Transverse colon (tissue), 4 donors: Measurements from ENCODE around the gene CKLF. TPM values are rescaled to one million over a fixed set of nuclear protein-coding genes. Genes with fewer than 3 reads are reported as not detected.

Source experiments
- DNase-seq: peaks from one replicate; pipeline ENCODE4 v3.0.0-alpha.2; 2019
- H3K27ac ChIP-seq, 4 donors: fragments of 200-600 bp; sonication (generic); 2 replicates each; pipeline ENCODE4 v1.5.1; 2016 to 2018; ENCODE audit warnings: inconsistent platforms in 4 of 4
- H3K27me3 ChIP-seq: fragments of 200-600 bp; sonication (generic); 2 replicates; pipeline ENCODE4 v1.5.1; 2017; ENCODE audit warnings: inconsistent platforms
- H3K36me3 ChIP-seq, 4 donors: fragments of 200-600 bp; sonication (generic); 2 replicates each; pipeline ENCODE4 v1.5.1; 2017 to 2019; ENCODE audit warnings: inconsistent platforms in 4 of 4
- H3K4me1 ChIP-seq, 4 donors: fragments of 200-600 bp; sonication (generic); 2 replicates each; pipeline ENCODE4 v1.5.1; 2017 to 2020; ENCODE audit warnings: inconsistent platforms in 4 of 4
- H3K4me3 ChIP-seq, 4 donors: fragments of 200-600 bp; sonication (generic); 1 replicate in 1 of 4; 2 replicates in 3 of 4; pipeline versions ENCODE4 v1.5.1 to v1.6.1; 2017 to 2019; ENCODE audit warnings: inconsistent platforms in 4 of 4
- H3K9me3 ChIP-seq, 2 donors: fragments of 200-600 bp; sonication (generic); 2 replicates each; pipeline ENCODE4 v1.5.1; 2017 to 2019; ENCODE audit warnings: inconsistent platforms in 2 of 2
- EP300 ChIP-seq: sonication (generic); formaldehyde crosslinking; IDR thresholded peaks from one replicate; pipeline ENCODE4 v1.6.1; 2017; ENCODE audit warnings: antibody characterized with exemption, low read depth
- POLR2A ChIP-seq: fragments of 450-650 bp; IDR thresholded peaks from one replicate; pipeline ENCODE4 v1.6.1; 2016; ENCODE audit warnings: antibody characterized with exemption, mild to moderate bottlenecking, moderate library complexity
- POLR2AphosphoS5 ChIP-seq, 3 donors: sonication (generic); formaldehyde crosslinking; IDR thresholded peaks; one replicate each; pipeline ENCODE4 v1.6.1; 2016; ENCODE audit warnings: antibody characterized with exemption in 3 of 3
- WGBS, 2 donors: methylation state at CpG; one replicate each; pipeline ENCODE4 v1.1.5; 2018; ENCODE audit warnings: low coverage in 1 of 2; 5-methylcytosine and 5-hydroxymethylcytosine counted together
- in situ Hi-C, 4 donors: fragments of 200-750 bp; cut with MboI; loops; one replicate each; pipeline versions ENCODE4 v1.15.0 to v1.15.1; 2017; ENCODE audit warnings: low sequenced_read_pairs in 3 of 4, low pct_ligation_motif_present in 1 of 4, low pct_unique_long_range_greater_than_20kb in 1 of 4
- intact Hi-C: fragments of 100-400 bp; cut with DNase I; formaldehyde crosslinking; loops from one replicate; pipeline ENCODE4 v1.15.1; 2023; ENCODE audit warnings: low total_unique reads
- total RNA-seq, 4 donors: library from RNA; depleted of rRNA; stranded (reverse); fragments of >200 nt; gene quantifications; one replicate each; pipeline ENCODE4 v1.1.0, GENCODE V29; 2016
- TF ChIP-seq, protein P1 (sequence below), 5 experiments: fragments of 200-600 bp in 3 of 5; fragments of 450-650 bp in 2 of 5; sonication (generic) in 3 of 5; IDR thresholded peaks; 1 replicate in 2 of 5; 2 replicates in 3 of 5; pipeline ENCODE4 v1.5.1; 2016 to 2017; ENCODE audit warnings: antibody characterized with exemption in 5 of 5, inconsistent platforms in 3 of 5, mild to moderate bottlenecking in 2 of 5, moderate library complexity in 1 of 5

Gene CKLF
- total RNA-seq, 4 donors from 2014 or later: 25.3 to 108 (median 39.1) TPM

GRCh38 chr16:66551788-66552285 lies 539 bp upstream of the CKLF start:
- no peaks in the 10 kb centered on the region for H3K9me3 ChIP-seq
- no peak for DNase-seq
- H3K27ac ChIP-seq: peak overlapping the region; percentile 92 to 98 (median 94)
- 11 to 28% methylated on average over 5 to 8 of the region's 8 CpGs for WGBS, 2 donors
- TF ChIP-seq, protein P1, sequence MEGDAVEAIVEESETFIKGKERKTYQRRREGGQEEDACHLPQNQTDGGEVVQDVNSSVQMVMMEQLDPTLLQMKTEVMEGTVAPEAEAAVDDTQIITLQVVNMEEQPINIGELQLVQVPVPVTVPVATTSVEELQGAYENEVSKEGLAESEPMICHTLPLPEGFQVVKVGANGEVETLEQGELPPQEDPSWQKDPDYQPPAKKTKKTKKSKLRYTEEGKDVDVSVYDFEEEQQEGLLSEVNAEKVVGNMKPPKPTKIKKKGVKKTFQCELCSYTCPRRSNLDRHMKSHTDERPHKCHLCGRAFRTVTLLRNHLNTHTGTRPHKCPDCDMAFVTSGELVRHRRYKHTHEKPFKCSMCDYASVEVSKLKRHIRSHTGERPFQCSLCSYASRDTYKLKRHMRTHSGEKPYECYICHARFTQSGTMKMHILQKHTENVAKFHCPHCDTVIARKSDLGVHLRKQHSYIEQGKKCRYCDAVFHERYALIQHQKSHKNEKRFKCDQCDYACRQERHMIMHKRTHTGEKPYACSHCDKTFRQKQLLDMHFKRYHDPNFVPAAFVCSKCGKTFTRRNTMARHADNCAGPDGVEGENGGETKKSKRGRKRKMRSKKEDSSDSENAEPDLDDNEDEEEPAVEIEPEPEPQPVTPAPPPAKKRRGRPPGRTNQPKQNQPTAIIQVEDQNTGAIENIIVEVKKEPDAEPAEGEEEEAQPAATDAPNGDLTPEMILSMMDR (IDR thresholded peaks at IDR 0.05): no peak
- TF ChIP-seq POLR2A: no peak
- no peak for TF ChIP-seq POLR2AphosphoS5 (IDR thresholded peaks at IDR 0.05)
- TF ChIP-seq EP300: no peak
- peaks cover 0 to 1% (median 0%) of the 10 kb centered on the region in 4 donors for H3K36me3 ChIP-seq
- H3K27me3 ChIP-seq: no peaks in the 10 kb centered on the region
- peak overlapping the region; percentile 6 to 67 (median 48) for H3K4me3 ChIP-seq
- in situ Hi-C loops: no loop called here
- intact Hi-C loops: no loop called here
- peaks cover 5 to 51% (median 38%) of the 10 kb centered on the region in 4 donors for H3K4me1 ChIP-seq

- peak overlapping the region in 3 of 4 donors; percentile 43 to 67 (median 52) for H3K4me3 ChIP-seq
- no peaks in the 10 kb centered on the region for H3K9me3 ChIP-seq
- DNase-seq: peak; percentile 44
- intact Hi-C loops: no loop called here
- no peaks in the 10 kb centered on the region for H3K27me3 ChIP-seq
- H3K27ac ChIP-seq: peak overlapping the region; percentile 92 to 98 (median 94)
- H3K36me3 ChIP-seq: peaks cover 0 to 5% (median 0%) of the 10 kb centered on the region in 4 donors
- H3K4me1 ChIP-seq: peaks cover 5 to 57% (median 40%) of the 10 kb centered on the region in 4 donors
- WGBS, 2 donors: 5 to 10% methylated on average over 8 of the region's 8 CpGs
- in situ Hi-C loops: no loop called here
- TF ChIP-seq, protein P1 (IDR thresholded peaks at IDR 0.05): no peak
- TF ChIP-seq POLR2AphosphoS5 (IDR thresholded peaks at IDR 0.05) (peak in 1 of 3 donors; percentile 5), EP300 (no peak), POLR2A (no peak)
These were observed 847 bp downstream of the CKLF start for GRCh38 chr16:66553223-66553622.

GRCh38 chr16:66554021-66554420 lies 1.6 kb downstream of the CKLF start:
- no peak for TF ChIP-seq POLR2A
- TF ChIP-seq, protein P1 (IDR thresholded peaks at IDR 0.05): no peak
- no peak for TF ChIP-seq POLR2AphosphoS5 (IDR thresholded peaks at IDR 0.05)
- no peak for DNase-seq
- peak overlapping the region in 1 of 4 donors; percentile 95 for H3K27ac ChIP-seq
- 77 to 83% methylated on average over 3 of the region's 3 CpGs for WGBS, 2 donors
- H3K27me3 ChIP-seq: no peaks in the 10 kb centered on the region
- in situ Hi-C loops: no loop called here
- H3K4me3 ChIP-seq: peak overlapping the region in 1 of 4 donors; percentile 67
- no peaks in the 10 kb centered on the region for H3K9me3 ChIP-seq
- intact Hi-C loops: no loop called here
- H3K36me3 ChIP-seq: peaks cover 0 to 10% (median 0%) of the 10 kb centered on the region in 4 donors
- peaks cover 5 to 49% (median 32%) of the 10 kb centered on the region in 4 donors for H3K4me1 ChIP-seq

DNA sequence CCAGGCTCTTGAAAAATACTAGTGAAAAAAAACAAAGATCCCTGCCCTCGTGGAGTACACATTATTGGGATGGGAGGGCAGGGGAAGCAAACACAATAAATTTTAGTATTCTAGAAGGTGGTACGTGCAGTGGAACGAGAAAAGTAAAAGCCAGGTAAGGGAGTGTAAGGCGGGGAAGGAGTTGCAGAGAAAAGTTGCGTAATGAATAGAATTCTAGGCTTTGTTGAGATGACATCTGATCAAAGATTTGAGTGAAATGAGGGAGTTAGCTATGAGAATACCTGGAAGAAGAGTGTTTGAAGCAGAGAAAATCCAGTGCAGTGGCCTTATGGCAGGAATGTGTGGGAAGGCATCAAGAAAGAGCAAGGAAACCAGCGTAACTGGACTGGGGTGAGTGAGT lies 2.1 kb downstream of the CKLF start:
- Histone ChIP-seq H3K27ac (no peak overlapping the region), H3K27me3 (no peaks in the 10 kb centered on the region), H3K36me3 (peaks cover 0 to 10% (median 0%) of the 10 kb centered on the region in 4 donors), H3K9me3 (no peaks in the 10 kb centered on the region), H3K4me1 (peaks cover 5 to 45% (median 28%) of the 10 kb centered on the region in 4 donors), H3K4me3 (no peak overlapping the region)
- TF ChIP-seq POLR2A (no peak), EP300 (no peak), POLR2AphosphoS5 (IDR thresholded peaks at IDR 0.05) (no peak)
- TF ChIP-seq, protein P1 (IDR thresholded peaks at IDR 0.05): no peak
- no peak for DNase-seq
- in situ Hi-C loops (no loop called here), intact Hi-C loops (no loop called here)
- 80 to 85% methylated on average over 6 of the region's 6 CpGs for WGBS, 2 donors
